Mesothelial cell of epicardium (in vitro differentiated cells): Measurements from ENCODE around the gene MIB2. TPM values are rescaled to one million over a fixed set of nuclear protein-coding genes. Genes with fewer than 3 reads are reported as not detected.

Source experiments
- DNase-seq, 2 experiments: peaks; one replicate each; pipeline ENCODE4 v3.0.0; 2021; ENCODE audit warnings: low spot score in 2 of 2; ENCODE audit not compliant: unreplicated experiment in 2 of 2
- H3K27ac Mint-ChIP-seq: 2 replicates; pipeline ENCODE4 v1.8.0; 2021; ENCODE audit warnings: mixed read lengths
- H3K27me3 Mint-ChIP-seq: 2 replicates; pipeline ENCODE4 v1.8.0; 2021; ENCODE audit warnings: low read depth, mixed read lengths
- H3K36me3 Mint-ChIP-seq: 2 replicates; pipeline ENCODE4 v1.8.0; 2021; ENCODE audit warnings: mixed read lengths
- H3K4me1 Mint-ChIP-seq: 2 replicates; pipeline ENCODE4 v1.8.0; 2021; ENCODE audit warnings: mixed read lengths
- H3K4me3 Mint-ChIP-seq: 2 replicates; pipeline ENCODE4 v1.8.0; 2021; ENCODE audit warnings: mild to moderate bottlenecking, moderate library complexity, mixed read lengths
- H3K9me3 Mint-ChIP-seq: 2 replicates; pipeline ENCODE4 v1.8.0; 2021; ENCODE audit warnings: mixed read lengths
- total RNA-seq: library from RNA; stranded (reverse); gene quantifications from 3 replicates; pipeline ENCODE4 v1.2.1, GENCODE V29; 2021
- TF ChIP-seq, protein P1 (sequence below): fragments of 200-600 bp; sonication (generic); IDR thresholded peaks from one replicate; pipeline ENCODE4 v1.5.0; 2021; ENCODE audit warnings: antibody characterized with exemption; ENCODE audit not compliant: unreplicated experiment

MIB2 gene
- 110 to 117 TPM (median 112 TPM) in 3 replicates for total RNA-seq

- no peaks in the 10 kb centered on the region for H3K9me3 Mint-ChIP-seq
- H3K27me3 Mint-ChIP-seq, result no peaks in the 10 kb centered on the region
- peak; percentile 97 to 98 for DNase-seq
- TF ChIP-seq, protein P1, sequence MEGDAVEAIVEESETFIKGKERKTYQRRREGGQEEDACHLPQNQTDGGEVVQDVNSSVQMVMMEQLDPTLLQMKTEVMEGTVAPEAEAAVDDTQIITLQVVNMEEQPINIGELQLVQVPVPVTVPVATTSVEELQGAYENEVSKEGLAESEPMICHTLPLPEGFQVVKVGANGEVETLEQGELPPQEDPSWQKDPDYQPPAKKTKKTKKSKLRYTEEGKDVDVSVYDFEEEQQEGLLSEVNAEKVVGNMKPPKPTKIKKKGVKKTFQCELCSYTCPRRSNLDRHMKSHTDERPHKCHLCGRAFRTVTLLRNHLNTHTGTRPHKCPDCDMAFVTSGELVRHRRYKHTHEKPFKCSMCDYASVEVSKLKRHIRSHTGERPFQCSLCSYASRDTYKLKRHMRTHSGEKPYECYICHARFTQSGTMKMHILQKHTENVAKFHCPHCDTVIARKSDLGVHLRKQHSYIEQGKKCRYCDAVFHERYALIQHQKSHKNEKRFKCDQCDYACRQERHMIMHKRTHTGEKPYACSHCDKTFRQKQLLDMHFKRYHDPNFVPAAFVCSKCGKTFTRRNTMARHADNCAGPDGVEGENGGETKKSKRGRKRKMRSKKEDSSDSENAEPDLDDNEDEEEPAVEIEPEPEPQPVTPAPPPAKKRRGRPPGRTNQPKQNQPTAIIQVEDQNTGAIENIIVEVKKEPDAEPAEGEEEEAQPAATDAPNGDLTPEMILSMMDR, result no peak
- H3K27ac Mint-ChIP-seq, result peak within 1 kb of the TSS; percentile 99
- peaks cover 30% of the 10 kb centered on the region for H3K4me1 Mint-ChIP-seq
- peaks cover 8% of the 10 kb centered on the region for H3K36me3 Mint-ChIP-seq
- H3K4me3 Mint-ChIP-seq, result peak within 1 kb of the TSS; percentile 97
These were observed at the start of gene MIB2 for GRCh38 chr1:1615256-1616044. Gene MIB2 (plus strand): TSS chr1:1615500. CDS start chr1:1623453, 7,953 bp downstream.

DNA sequence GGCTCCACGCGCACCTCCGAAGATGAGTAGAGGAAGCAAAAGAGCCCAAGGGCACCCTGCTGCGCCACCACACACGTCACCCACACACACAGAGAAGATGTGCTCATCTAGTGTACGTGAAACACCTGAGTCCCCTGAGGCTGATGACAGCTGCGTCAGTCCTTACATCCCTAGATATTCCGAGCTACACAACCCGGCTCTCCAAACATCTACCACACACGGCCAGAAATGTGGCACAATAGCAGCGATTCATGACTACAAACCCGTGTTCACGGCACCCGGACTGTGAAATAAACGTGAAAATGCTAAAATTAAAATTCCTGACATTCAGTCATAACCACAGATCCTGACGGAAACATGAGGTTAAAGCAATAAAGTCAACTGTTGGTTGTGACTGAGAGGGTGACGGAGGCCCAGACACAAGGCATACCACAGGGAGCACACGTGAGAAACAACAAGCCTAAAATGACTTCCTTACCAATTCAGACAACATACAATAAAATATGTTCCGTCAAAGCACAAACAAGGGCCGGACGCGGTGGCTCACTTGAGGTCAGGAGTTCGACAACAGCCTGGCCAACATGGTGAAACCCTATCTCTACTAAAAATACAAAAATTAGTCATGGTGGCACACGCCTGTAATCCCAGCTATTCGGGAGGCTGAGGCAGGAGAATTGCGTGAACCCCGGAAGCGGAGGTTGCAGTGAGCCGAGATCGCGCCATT, 48.0 kb upstream of the MIB2 start:
- no peak overlapping the region for H3K4me3 Mint-ChIP-seq
- no peaks in the 10 kb centered on the region for H3K27me3 Mint-ChIP-seq
- H3K4me1 Mint-ChIP-seq, result peaks cover 5% of the 10 kb centered on the region
- DNase-seq, result no peak
- no peak overlapping the region for H3K27ac Mint-ChIP-seq
- TF ChIP-seq, protein P1, result no peak
- peaks cover 38% of the 10 kb centered on the region for H3K36me3 Mint-ChIP-seq
- no peaks in the 10 kb centered on the region for H3K9me3 Mint-ChIP-seq

GRCh38 chr1:1567891-1568291, 47.4 kb upstream of the MIB2 start:
- no peak overlapping the region for H3K4me3 Mint-ChIP-seq
- no peak overlapping the region for H3K27ac Mint-ChIP-seq
- H3K4me1 Mint-ChIP-seq, result peaks cover 5% of the 10 kb centered on the region
- H3K27me3 Mint-ChIP-seq, result no peaks in the 10 kb centered on the region
- DNase-seq, result no peak
- H3K9me3 Mint-ChIP-seq, result no peaks in the 10 kb centered on the region
- peaks cover 35% of the 10 kb centered on the region for H3K36me3 Mint-ChIP-seq
- TF ChIP-seq, protein P1, result no peak

GRCh38 chr1:1569341-1569740, 46.0 kb upstream of the MIB2 start:
- peaks cover 26% of the 10 kb centered on the region for H3K36me3 Mint-ChIP-seq

GRCh38 chr1:1573843-1574720, 41.2 kb upstream of the MIB2 start:
- Mint-ChIP-seq H3K27me3 (peaks cover 10% of the 10 kb centered on the region), H3K9me3 (no peaks in the 10 kb centered on the region), H3K4me1 (peaks cover 23% of the 10 kb centered on the region), H3K4me3 (peak overlapping the region; percentile 94), H3K36me3 (peaks cover 7% of the 10 kb centered on the region), H3K27ac (peak overlapping the region; percentile 99)
- DNase-seq, result peak; percentile 57 to 67
- TF ChIP-seq, protein P1, result no peak

More at GRCh38 chr1:1569341-1569740, 46.0 kb upstream of the MIB2 start:
- H3K9me3 Mint-ChIP-seq, result no peaks in the 10 kb centered on the region
- no peak overlapping the region for H3K27ac Mint-ChIP-seq
- no peak for DNase-seq
- H3K4me3 Mint-ChIP-seq, result no peak overlapping the region
- H3K27me3 Mint-ChIP-seq, result no peaks in the 10 kb centered on the region
- TF ChIP-seq, protein P1, result no peak
- peaks cover 14% of the 10 kb centered on the region for H3K4me1 Mint-ChIP-seq
